Body of pancreas (tissue), 4 donors: ENCODE measurements around the gene NAXE.
A peak's percentile ranks its signal among the peaks of the same experiment; 100 is the strongest.

Experiments used
- CTCF ChIP-seq, 7 experiments: fragments of 450-650 bp in 4 of 7; fragments of 200-600 bp in 3 of 7; sonication (generic) in 3 of 7; IDR thresholded peaks; one replicate each; pipeline ENCODE4 v1.5.1; 2016 to 2019; ENCODE audit warnings: antibody characterized with exemption in 7 of 7
- POLR2A ChIP-seq, 3 donors: fragments of 450-650 bp; IDR thresholded peaks; one replicate each; pipeline ENCODE4 v1.6.1; 2016; ENCODE audit warnings: antibody characterized with exemption in 3 of 3, mild to moderate bottlenecking in 2 of 3

- peak in 1 of 7 experiments; percentile 12 for TF ChIP-seq CTCF (IDR thresholded peaks at IDR 0.05)
- no peak for TF ChIP-seq POLR2A (IDR thresholded peaks at IDR 0.05)
These were observed 6.8 kb upstream of the NAXE start for GRCh38 chr1:156584813-156585212.
